ENCODE results near the gene SUPT3H. TPM values are rescaled to one million over a fixed set of nuclear protein-coding genes. Genes with fewer than 3 reads are reported as not detected.

SUPT3H gene
- total and polyA plus RNA-seq, 12 donors, result 2.1 to 6.2 (median 3.5) TPM

GRCh38 chr6:45084257-45084656 lies 293.5 kb downstream of the SUPT3H start:
- intact Hi-C loops (cut with DNase I), result no loop called here
- Histone ChIP-seq H3K4me1 (no peaks in the 10 kb centered on the region), H3K36me3 (no peaks in the 10 kb centered on the region), H3K27ac (no peak overlapping the region), H3K27me3 (no peaks in the 10 kb centered on the region), H3K4me3 (no peak overlapping the region), H3K9me3 (peaks cover 0 to 9% (median 0%) of the 10 kb centered on the region in 11 donors)
- no peak for ATAC-seq
- 94 to 96% methylated on average over 3 of the region's 3 CpGs for WGBS, 2 donors
- TF ChIP-seq CTCF (IDR thresholded peaks at IDR 0.05), result no peak
- no peak for DNase-seq

- TF ChIP-seq CTCF (IDR thresholded peaks at IDR 0.05), result no peak
- no peak overlapping the region for H3K4me3 ChIP-seq
- DNase-seq (no peak), ATAC-seq (no peak)
- no peak overlapping the region for H3K27ac ChIP-seq
- no peaks in the 10 kb centered on the region for H3K4me1 ChIP-seq
- WGBS, 2 donors, result 74 to 84% methylated on average over 1 of the region's 1 CpG
- no peaks in the 10 kb centered on the region for H3K36me3 ChIP-seq
- intact Hi-C loops (cut with DNase I), result no loop called here
- peaks cover 0 to 25% (median 11%) of the 10 kb centered on the region in 11 donors for H3K9me3 ChIP-seq
- H3K27me3 ChIP-seq, result no peaks in the 10 kb centered on the region
Measured at GRCh38 chr6:45082091-45082490, 295.6 kb downstream of the SUPT3H start.

GRCh38 chr6:45081634-45082033 lies 296.1 kb downstream of the SUPT3H start:
- DNase-seq, result no peak
- no peak for TF ChIP-seq CTCF (IDR thresholded peaks at IDR 0.05)
- Histone ChIP-seq H3K4me3 (no peak overlapping the region), H3K4me1 (no peaks in the 10 kb centered on the region), H3K27me3 (no peaks in the 10 kb centered on the region), H3K9me3 (peaks cover 0 to 25% (median 11%) of the 10 kb centered on the region in 11 donors), H3K36me3 (no peaks in the 10 kb centered on the region), H3K27ac (no peak overlapping the region)
- 98 to 99% methylated on average over 1 of the region's 1 CpG for WGBS, 2 donors
- intact Hi-C loops (cut with DNase I), result no loop called here
- ATAC-seq, result no peak

GRCh38 chr6:45078432-45078831 lies 299.3 kb downstream of the SUPT3H start:
- Histone ChIP-seq H3K9me3 (peaks cover 0 to 21% (median 11%) of the 10 kb centered on the region in 11 donors), H3K27me3 (no peaks in the 10 kb centered on the region), H3K27ac (no peak overlapping the region), H3K4me3 (no peak overlapping the region), H3K36me3 (no peaks in the 10 kb centered on the region), H3K4me1 (peaks cover 0 to 14% (median 0%) of the 10 kb centered on the region in 9 donors)
- ATAC-seq, result no peak
- 96% methylated on average over 3 of the region's 3 CpGs for WGBS, 2 donors
- DNase-seq, result no peak
- intact Hi-C loops (cut with DNase I), result no loop called here
- no peak for TF ChIP-seq CTCF (IDR thresholded peaks at IDR 0.05)

All from heart right ventricle (tissue), 16 donors.